IMR-90 (cell line): ENCODE results near the gene ARFGAP2.

Experiments used
- BHLHE40 ChIP-seq: fragments of 150-350 bp; IDR thresholded peaks from 2 replicates; pipeline ENCODE4 v1.6.1; 2016; ENCODE audit warnings: mild to moderate bottlenecking, low read depth, low read length
- CEBPB ChIP-seq: IDR thresholded peaks from 2 replicates; pipeline ENCODE4 v1.6.1; 2012; ENCODE audit warnings: low read depth, low read length, improper control_type of control experiment
- CHD1 ChIP-seq: IDR thresholded peaks from 2 replicates; pipeline ENCODE4 v1.6.1; 2012; ENCODE audit warnings: low read depth, low read length, improper control_type of control experiment
- CTCF ChIP-seq: conservative IDR thresholded peaks from 2 replicates; pipeline ENCODE4 v1.5.1; 2012; ENCODE audit warnings: mild to moderate bottlenecking, low read depth, low read length, improper control_type of control experiment
- ELK1 ChIP-seq: fragments of 150-350 bp; IDR thresholded peaks from 2 replicates; pipeline ENCODE4 v1.6.1; 2016; ENCODE audit warnings: low read depth, mild to moderate bottlenecking, low read length, moderate library complexity, borderline replicate concordance
- FOS ChIP-seq: fragments of 150-350 bp; IDR thresholded peaks from 2 replicates; pipeline ENCODE4 v1.6.1; 2016; ENCODE audit warnings: low read depth, low read length
- MAFK ChIP-seq: IDR thresholded peaks from 2 replicates; pipeline ENCODE4 v1.6.1; 2012; ENCODE audit warnings: low read depth, low read length, improper control_type of control experiment
- NFE2L2 ChIP-seq: fragments of 150-350 bp; IDR thresholded peaks from 2 replicates; pipeline ENCODE4 v1.6.1; 2016; ENCODE audit warnings: low read depth, mild to moderate bottlenecking, low read length
- POLR2A ChIP-seq: IDR thresholded peaks from 2 replicates; pipeline ENCODE4 v1.6.1; 2012; ENCODE audit warnings: mild to moderate bottlenecking, low read depth, low read length
- RAD21 ChIP-seq: IDR thresholded peaks from 2 replicates; pipeline ENCODE4 v1.6.1; 2012; ENCODE audit warnings: low read length, improper control_type of control experiment
- RCOR1 ChIP-seq: IDR thresholded peaks from 2 replicates; pipeline ENCODE4 v1.6.1; 2012; ENCODE audit warnings: mild to moderate bottlenecking, low read length, improper control_type of control experiment; ENCODE audit not compliant: insufficient replicate concordance
- RFX5 ChIP-seq: IDR thresholded peaks from 2 replicates; pipeline ENCODE4 v1.8.0; 2012; ENCODE audit warnings: low read depth, mild to moderate bottlenecking, low read length, moderate library complexity
- SMC3 ChIP-seq: fragments of 150-350 bp; IDR thresholded peaks from 2 replicates; pipeline ENCODE4 v1.6.1; 2016; ENCODE audit warnings: low read depth, mild to moderate bottlenecking, antibody characterized with exemption, low read length, moderate library complexity
- USF2 ChIP-seq: fragments of 150-350 bp; IDR thresholded peaks from 2 replicates; pipeline ENCODE4 v1.6.1; 2017; ENCODE audit warnings: mild to moderate bottlenecking, antibody characterized with exemption, low read length, low read depth

GRCh38 chr11:47156333-47156732, 20.3 kb downstream of the ARFGAP2 start:
- no peak for TF ChIP-seq POLR2A
- no peak for TF ChIP-seq RCOR1
- no peak for TF ChIP-seq CEBPB
- TF ChIP-seq CTCF: no peak
- 0 out of 2 replicates have a peak, but pooled peaks have one; percentile 5 for TF ChIP-seq MAFK
- no peak for TF ChIP-seq FOS
- TF ChIP-seq RFX5: no peak
- no peak for TF ChIP-seq RAD21
- no peak for TF ChIP-seq ELK1
- no peak for TF ChIP-seq USF2
- no peak for TF ChIP-seq BHLHE40
- no peak for TF ChIP-seq NFE2L2
- TF ChIP-seq SMC3: no peak
- no peak for TF ChIP-seq CHD1
